Activated T-cell treated with anti-CD3 and anti-CD28 coated beads for 4 hours (primary cell): ENCODE measurements around the gene LRFN4.

Experiments used
- DNase-seq: peaks from one replicate; pipeline ENCODE4 v3.0.0-alpha.2; 2020

LRFN4 gene

DNA sequence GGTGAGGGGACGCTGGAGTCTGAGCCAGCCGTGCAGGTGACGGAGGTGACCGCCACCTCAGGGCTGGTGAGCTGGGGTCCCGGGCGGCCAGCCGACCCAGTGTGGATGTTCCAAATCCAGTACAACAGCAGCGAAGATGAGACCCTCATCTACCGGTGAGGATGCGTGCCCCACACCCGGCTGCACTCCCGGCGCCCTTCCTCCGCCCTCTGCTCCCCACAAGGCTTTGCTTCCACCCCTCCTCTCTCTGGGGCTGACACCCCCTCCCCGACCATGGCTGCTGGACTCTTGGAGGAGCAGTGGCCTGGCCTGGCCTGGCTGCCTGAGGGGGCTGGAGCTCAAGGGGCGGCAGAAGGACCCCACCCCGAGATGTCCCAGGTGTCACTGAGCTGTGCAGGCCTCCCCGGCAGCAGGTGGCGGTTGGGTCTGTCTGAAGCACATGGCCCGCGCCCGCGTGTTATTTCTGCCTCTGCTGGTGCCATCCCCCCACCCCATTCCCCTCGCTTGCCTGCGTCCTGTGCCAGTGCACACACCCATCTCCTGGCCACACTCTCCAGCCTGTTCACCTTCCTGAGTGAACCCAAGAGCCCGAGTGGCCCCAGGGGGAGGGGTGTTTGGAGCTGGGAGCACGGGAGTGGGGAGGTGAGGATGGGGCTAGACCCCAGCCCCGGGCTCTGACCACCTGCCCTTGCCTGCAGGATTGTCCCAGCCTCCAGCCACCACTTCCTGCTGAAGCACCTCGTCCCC lies 2.2 kb downstream of the LRFN4 start:
- no peak for DNase-seq

DNA sequence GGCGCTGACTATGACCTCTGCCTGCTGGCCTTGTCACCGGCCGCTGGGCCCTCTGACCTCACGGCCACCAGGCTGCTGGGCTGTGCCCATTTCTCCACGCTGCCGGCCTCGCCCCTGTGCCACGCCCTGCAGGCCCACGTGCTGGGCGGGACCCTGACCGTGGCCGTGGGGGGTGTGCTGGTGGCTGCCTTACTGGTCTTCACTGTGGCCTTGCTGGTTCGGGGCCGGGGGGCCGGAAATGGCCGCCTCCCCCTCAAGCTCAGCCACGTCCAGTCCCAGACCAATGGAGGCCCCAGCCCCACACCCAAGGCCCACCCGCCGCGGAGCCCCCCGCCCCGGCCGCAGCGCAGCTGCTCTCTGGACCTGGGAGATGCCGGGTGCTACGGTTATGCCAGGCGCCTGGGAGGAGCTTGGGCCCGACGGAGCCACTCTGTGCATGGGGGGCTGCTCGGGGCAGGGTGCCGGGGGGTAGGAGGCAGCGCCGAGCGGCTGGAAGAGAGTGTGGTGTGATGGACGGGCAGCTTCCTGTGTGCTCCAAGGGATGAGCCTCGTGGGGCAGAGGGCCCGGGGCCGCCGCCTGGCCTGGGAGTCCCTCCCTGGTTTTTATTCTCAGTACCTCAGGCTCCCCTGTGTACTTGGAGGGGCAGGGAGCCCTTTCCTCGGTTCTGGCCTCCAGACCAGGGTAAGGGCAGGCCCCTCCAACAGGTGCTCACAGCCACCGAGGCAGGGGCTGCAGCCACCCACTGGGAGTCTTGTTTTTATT lies 3.0 kb downstream of the LRFN4 start:
- no peak for DNase-seq

DNA sequence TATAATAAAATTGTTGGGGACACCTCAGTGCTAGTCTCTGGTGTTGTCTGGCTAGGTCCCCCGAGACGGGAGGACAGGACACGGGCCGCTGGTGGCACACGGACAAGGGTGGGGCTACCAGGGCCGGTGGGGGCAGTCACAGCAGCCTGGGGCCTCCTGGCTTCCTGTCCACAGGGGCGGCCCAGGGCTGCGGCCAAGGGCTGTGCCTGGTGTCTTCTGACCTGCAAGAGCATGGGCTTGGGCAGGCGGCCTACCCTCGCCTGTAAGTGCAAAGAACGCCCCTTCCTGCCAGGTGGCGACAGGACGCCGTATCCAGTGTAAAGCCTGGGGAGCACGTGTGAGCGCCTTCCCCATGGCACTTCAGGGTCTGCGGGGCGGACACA lies 3.6 kb downstream of the LRFN4 start:
- no peak for DNase-seq

DNA sequence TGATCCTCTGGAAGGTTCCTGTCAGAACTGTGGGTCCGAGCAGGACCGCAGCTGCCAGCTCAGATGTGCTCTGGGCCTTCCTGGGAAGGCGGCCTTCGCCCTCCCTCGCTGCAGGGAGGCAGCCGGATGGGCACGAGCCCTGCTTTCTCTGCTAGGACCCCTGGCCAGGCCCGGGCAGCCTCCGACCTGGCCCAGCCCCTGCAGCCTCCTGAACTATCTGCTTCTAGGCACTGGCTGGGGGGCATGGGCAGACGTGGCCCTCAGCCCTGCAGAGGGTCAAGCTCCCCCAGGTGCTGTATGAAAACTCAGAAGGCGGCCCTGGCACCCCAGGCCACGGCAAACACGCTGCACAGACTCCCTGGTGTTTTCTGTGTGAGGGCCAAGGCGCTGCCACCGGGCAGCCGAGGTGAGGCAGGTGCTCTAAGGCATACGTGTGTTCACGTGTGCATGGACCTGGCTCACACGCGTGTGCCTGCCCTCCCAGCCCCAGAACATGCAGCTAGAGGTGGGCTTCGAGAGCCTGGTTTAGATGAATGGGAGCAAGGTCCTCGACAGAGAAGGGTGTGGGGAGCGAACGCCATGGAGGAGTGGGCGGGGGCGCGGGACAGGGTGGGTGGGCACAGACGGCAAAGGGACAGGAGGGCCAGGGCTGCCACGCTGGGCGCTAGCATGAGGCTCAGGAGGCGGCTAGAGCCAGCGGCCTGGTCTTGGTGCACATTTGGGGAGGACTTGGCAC lies 4.3 kb downstream of the LRFN4 start:
- no peak for DNase-seq

DNA sequence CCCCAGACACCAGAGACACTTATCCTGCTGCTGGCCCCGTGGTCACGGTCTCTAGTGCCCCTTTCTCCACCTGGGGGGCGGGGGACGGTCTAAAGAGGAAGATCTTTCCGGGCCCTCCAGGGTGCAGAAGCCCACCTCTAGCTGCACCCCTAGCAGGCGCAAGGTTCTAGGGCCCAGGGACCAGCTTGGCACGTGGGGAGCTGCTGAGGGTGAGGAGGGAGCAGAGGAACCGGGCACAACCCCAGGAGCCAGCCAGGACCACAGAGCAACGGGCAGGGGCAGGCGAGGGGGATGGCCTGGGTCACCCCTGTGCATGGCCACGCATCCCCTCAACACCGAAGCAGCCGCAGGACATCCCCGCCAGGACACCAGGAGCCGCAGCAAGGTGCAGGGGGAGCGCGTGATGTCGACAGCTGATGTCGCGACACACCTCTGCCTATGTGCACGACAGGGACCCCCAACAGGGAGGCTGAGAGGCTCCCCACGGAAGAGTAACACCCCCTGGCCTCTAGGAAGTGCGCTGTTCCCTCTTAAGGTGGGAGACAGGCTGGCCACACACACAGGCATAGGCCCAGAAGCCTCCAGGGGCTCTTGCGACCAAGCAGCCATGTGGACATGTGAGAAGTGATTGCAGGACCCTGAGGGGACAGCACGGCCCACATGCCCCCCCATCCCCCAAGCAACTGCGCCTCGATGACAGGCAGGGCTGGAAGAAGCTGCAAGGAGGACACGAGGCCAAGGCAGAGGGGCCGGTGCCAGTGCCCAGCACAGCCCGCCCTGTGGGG lies 5.1 kb downstream of the LRFN4 start:
- no peak for DNase-seq

DNA sequence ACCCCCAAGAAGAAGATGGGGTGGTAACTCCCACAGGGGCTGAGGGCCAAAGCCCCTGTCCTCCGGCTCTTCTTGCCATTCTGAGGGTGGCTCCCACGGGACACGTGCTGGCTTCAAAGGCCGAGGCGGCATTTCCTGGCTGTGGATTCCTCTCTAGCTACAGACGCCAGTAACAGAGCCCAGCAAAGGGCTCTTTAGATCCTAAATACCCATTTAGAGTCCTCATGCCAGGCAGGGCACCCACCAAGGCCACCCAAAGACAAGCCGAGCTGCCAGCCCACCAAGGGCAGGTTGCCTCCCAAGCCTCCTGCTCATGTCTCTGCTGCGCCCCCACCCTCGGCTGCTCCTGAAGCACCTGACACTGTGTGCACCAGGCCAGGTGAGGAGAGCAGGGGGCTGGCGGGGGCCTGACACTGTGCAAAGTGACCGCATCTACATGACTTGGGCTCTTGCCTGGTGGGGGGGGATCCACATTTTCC lies 5.7 kb downstream of the LRFN4 start:
- no peak for DNase-seq

DNA sequence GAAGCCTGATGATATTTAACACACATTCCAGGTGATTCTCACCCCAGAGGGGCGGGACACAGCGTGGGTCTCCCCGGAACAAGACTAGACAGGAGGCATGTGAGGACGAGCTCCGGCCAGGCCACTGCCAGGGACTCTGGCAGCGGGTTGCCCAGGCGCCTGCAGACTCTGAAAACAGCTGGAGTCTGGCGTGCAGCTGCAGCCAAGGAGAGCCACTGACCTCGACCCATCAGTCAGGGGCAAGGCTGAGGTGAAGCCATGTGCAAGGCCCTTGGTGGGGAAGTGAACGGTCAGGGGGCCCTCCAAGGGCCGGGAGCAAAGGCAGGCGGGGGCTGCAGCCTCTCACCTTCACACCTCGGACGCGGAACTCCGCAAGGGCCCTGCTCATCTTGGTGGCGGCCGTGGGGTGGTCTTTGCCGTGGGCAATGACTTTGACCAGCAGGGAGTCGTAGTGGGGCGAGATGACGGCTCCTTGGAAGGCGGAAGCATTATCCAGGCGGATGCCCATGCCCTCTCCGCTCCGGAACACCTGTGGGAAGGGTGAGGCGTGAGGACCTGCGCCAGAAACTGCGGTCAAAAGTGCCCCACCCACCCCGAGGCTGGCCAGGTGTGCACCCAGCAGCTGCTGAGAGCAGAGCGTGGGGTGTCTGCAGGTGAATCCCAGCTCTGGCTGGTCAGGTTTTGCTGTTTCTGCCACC lies 6.7 kb downstream of the LRFN4 start:
- DNase-seq: no peak

DNA sequence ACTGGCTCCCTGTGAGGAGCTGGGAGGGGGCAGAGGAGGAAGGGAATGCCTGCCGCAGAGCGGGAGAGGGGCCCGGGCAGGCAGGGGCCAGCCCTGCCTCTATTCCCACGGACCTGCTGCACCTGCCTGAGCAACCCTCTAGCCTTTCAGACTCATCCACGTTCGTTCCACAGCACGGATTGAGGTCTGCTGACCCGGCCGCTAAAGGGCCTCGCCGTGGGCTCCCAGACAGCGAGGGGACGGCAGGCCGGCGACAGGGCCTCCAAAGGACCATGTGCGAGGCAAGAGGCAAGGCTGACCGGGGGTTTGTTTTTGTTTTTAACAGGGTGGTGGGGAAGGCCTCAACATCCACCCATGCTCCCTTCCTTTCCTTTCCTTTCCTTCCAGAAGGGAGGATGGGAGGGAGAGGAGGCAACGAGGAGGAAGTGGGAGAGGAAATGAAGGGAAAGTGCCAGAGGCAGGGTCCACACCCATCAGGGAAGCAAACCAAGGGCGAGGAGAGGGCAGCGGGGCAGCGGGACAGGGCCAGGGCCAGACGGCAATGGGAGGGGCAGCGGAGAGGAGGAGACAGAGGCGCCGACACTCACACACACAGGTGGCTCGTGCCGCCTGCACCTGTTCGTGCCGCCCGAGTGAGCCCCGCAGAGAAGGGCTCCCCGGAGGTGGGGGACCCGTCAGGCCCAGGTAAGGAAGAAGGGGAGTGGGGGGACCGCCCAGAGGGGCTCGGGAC lies 7.5 kb downstream of the LRFN4 start:
- DNase-seq: no peak

DNA sequence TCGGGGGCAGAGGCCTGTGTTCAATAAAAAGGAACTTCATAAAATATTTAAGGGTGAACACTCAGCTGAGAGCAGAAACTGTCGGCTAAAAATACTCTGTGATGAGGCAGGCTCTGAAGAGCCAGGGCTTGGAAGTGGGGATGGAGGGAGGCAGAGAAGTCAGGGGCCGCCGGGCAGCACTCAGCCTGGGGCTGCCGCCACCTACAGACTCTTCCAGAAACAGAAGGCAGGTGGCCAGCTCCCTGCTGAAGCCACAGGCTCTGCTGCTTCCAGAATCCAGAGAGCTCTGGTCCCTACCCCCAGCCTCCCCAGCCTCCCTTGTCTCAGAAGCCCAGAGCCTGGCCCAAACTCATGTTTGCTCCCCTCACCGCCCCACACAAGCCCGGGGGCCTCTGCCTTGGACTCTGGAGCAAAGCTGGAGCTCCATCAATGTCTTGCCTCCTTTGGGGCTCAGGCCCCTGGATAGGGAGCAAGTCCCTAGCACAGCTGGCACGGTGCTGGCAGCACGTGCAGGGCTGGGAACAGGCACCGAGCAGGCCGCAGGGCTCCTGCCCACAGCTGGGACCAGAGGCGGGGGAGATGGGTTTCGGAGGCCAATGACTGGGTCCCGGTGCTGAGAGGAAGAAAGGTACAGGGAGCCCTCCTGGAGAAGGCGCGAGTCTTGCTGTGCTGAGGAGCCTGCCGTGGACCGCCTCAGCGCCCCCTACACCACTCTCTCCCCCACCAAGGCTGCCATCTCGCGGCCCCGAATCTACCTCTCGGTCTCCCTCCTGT lies 8.2 kb downstream of the LRFN4 start:
- no peak for DNase-seq

DNA sequence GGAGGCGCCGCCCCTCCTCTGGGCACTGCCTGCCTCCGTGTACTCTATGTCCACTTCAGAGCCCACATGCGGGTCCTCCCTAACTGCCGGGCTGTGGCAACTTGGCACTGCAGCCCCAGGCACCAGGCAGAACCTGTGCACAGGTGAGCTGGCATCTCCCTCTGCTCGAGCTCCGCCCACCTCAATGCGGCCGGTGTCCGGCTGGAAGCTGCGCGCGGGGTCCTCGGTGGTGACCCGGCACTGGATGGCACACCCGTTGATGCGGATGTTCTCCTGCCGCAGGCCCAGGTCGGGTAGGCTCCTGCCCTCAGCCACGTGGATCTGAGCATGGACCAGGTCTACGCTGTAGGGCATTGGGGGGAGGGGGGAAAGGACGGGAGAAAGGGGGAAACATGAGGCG lies 9.1 kb downstream of the LRFN4 start:
- no peak for DNase-seq

DNA sequence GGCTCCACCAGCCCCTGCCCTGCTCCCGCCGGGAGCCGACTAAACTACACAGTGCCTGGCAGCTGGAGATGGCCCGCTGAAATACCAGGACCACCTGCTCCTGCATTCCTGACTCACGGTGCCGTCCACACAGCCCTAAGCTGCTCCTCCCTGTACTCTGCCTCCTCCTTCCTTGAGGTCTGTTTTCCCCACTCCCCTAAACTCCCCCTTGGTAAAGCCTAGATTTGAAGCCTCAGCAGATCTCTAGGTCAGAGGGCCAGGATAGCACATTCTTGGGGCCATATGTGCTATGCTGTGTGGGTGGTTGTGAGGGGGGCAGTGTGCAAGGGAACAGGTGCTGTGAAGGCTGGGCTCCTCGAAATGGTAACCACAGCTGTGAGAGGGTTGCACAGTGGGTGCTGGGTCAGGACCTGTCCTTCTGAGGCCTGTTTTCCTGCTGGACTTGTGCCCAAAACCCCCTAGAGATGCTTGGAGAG lies 9.7 kb downstream of the LRFN4 start:
- no peak for DNase-seq

DNA sequence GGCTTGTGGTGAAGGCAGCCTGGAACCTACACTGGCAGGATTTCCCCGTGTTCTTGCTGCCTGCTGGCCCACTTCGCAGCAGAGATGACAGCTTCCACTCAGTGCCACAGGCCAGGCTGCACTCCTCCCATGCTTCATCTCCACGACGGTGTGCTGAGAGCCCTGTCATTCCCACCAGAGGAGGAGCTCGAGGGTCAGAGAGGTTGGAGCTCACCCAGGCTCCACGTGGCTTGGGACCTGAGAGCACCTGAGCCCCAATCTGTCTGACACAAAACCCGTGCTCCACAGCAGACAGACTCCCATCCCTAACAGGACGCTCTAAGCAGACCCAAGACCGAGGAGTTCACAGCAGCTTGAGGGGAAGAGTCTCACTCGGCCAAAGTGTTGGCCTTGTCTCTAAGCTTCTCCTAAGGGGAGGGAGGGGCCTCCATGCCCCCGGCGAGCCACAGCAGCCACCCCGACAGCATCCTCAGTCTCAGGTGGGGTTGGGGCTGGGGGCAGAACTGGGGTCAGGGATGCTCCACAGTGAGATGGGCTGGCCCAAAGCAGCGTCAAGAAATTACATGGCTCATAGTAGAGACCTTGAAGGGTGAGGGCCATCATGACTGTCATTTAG lies 10.7 kb downstream of the LRFN4 start:
- no peak for DNase-seq

DNA sequence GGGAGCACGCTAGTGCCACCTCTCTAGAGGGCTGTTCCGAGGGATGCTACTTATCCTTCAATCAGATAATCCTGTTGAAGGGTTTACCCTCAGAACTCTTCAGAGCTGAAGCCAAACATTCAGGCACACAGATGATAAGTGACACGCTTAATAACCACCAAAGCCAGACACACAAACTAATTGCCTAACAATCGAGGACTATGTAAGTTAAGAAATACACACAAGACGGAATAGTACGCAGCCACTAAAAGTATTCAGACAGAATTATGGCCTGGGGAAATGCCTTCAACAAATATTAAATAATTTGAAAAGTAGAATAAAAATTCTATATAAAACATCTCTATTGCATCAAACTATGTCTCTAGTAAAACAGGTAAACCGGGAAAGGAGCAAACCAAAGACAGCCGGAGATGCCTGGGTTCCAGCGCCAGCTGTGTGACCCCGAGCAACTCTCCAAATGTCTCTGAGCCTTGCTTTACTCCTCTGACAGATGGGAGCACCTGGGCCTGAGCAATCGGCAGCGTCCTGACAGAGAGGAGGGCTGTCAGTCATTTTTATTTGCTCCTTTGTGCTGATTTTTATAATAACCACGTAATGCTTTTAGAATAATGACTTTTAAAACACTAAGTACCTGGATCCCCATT lies 11.3 kb downstream of the LRFN4 start:
- no peak for DNase-seq

DNA sequence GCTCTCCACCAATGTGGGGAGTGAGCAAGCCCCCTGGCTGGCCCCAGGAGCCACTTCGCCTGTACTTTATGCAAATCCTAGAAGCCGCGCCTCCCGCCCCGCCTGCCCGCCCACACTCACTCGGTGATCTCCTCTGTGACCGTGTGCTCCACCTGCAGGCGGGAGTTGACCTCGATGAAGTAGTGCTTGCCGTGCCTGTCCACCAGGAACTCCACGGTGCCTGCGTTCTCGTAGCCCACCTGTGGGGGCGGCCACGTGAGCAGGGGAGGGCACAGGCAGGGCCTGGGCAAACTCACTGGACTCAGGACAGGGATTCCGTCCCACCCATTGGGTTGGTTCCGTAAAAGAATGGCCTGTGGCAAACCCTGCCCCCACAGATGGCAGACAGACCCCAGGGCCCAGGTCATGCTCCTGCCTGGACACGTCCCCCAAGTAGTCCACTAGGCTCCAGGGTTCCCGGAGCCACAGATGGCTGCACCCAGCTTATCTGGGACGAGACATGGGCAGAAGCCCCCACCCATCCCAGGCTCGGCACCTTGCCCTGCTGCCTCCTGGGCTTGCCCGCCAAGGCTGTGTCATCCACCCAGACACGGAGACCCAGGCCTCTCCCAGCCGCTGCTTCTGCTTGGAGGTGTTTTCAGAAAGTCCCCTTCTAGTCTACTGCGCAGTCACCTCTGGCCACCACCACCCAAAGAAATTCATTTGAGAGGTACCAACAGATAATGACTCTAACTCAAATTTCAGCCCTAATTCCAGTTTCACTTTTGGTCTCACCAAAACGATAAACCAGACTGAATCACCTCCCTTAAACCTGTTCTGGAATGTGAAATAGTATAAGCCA lies 12.1 kb downstream of the LRFN4 start:
- peak; percentile 73 for DNase-seq

DNA sequence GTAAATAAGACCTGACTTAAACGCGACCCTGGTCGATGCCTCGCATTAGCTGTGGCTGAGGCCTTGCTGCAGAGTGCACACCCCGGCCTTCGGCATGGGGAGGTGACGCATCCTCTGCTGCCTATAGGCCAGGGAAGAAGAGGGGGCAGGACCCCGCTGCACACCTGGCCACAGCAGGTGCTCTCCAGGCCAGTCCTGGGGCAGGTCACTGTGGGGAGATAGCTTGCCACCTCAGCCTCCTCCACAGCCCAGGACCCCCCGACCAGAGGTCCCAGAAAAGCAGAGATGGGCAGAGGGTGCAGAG lies 12.7 kb downstream of the LRFN4 start:
- no peak for DNase-seq

DNA sequence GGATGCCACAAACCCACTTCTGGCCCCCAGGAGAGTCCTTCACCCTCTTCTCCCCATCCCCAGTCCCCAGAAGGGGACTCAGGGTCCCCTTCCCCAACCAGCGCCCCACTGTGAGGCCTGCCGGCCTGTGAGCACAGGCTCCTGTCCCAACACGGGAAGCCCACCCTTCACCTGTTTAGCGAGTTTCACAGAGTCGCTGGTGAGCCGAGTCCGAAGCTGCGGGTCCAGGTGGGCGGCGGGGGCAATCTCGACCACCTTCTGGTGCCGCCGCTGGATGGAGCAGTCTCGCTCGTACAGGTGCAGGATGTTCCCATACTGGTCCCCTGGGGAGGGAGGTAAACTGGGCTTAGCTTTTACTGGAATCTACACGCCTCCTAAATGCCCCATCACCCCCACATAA lies 13.3 kb downstream of the LRFN4 start:
- no peak for DNase-seq

DNA sequence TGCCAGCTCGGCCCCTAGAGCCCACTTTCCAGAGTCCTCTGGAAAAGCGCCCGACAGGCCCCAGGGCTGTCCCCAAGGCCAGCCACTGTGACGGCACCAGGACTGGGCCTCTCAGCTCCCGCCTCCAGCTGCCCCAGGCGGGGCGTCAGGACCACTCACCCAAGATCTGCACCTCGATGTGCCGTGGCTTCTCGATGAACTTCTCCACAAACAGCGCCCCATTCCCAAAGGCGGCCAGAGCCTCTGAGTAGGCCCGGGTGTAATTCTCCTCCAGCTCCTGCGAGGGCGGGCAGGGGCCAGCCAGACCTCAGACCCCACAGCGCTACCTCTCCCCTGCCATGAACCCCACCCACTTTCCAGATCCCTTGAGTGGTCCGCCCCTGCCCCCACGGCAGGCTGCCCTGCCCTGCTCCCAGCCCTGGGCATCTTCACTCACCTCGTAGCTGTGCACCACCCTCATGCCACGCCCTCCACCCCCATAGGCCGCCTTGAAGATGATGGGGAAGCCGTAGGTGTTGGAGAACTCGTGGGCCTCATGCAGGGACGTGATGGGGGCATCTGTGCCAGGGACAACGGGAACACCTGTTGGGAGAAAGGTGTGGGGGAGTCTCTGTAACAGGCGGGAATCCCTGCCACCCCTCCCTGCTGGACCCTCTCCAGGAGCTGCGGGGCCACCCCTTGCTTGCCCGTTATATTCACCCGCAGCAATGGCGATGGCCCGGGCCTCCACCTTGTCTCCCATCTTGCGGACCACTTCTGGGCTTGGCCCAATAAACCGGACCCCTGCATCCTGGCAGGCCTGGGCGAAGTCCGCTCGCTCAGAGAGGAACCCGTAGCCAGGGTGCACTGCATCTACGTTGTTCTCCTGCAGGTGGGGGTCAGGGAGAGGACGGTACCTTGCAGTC lies 14.0 kb downstream of the LRFN4 start:
- DNase-seq: no peak

DNA sequence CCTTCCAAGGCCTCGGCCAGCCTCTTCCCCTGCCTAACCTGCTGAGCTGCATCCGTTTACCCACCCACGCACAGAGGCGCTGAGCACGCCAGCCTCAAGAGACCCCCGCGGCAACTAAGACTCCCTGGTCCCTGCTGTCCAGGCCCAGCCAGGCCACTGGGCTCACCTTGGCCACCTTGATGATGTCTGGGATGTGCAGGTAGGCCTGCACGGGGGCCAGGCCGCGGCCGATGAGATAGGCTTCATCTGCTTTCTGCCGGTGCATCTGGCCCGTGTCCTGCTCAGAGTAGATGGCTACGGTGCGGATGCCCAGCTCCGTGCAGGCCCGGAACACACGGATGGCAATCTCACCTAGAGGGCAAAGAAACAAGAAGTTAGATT lies 14.6 kb downstream of the LRFN4 start:
- DNase-seq: no peak
